Gastrocnemius medialis (tissue), 4 donors: Measurements from ENCODE around the gene TEN1.

Source experiments
- POLR2A ChIP-seq, 2 donors: fragments of 450-650 bp; IDR thresholded peaks; one replicate each; pipeline ENCODE4 v1.6.1; 2017; ENCODE audit warnings: antibody characterized with exemption in 2 of 2, mild to moderate bottlenecking in 2 of 2, moderate library complexity in 2 of 2
- TF ChIP-seq, protein P1 (sequence below), 5 experiments: fragments of 450-650 bp in 3 of 5; fragments of 200-600 bp in 2 of 5; sonication (generic) in 2 of 5; IDR thresholded peaks in 4 of 5; conservative IDR thresholded peaks in 1 of 5; 1 replicate in 4 of 5; 2 replicates in 1 of 5; pipeline ENCODE4 v1.5.1; 2016 to 2019; ENCODE audit warnings: antibody characterized with exemption in 5 of 5, mild to moderate bottlenecking in 3 of 5, moderate library complexity in 3 of 5

DNA sequence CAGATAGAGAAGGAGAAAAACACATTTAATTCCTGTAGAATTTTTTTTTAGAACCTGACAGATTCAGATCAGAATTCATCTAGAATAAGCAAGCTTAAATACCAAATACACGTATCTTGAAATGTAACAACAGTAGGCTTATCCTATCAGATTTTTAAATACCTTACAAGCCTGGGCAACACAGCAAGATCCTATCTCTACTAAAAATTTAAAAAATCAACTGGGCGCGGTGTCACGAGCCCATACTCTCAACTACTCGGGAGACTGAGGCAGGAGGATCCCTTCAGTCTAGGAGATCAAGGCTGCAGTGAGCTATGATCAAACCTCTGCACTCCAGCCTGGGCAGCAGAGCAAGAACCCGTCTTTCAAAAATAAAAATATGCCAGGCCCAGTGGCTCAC lies 13.6 kb upstream of the TEN1 start:
- no peak for TF ChIP-seq POLR2A (IDR thresholded peaks at IDR 0.05)
- TF ChIP-seq, protein P1, sequence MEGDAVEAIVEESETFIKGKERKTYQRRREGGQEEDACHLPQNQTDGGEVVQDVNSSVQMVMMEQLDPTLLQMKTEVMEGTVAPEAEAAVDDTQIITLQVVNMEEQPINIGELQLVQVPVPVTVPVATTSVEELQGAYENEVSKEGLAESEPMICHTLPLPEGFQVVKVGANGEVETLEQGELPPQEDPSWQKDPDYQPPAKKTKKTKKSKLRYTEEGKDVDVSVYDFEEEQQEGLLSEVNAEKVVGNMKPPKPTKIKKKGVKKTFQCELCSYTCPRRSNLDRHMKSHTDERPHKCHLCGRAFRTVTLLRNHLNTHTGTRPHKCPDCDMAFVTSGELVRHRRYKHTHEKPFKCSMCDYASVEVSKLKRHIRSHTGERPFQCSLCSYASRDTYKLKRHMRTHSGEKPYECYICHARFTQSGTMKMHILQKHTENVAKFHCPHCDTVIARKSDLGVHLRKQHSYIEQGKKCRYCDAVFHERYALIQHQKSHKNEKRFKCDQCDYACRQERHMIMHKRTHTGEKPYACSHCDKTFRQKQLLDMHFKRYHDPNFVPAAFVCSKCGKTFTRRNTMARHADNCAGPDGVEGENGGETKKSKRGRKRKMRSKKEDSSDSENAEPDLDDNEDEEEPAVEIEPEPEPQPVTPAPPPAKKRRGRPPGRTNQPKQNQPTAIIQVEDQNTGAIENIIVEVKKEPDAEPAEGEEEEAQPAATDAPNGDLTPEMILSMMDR (IDR thresholded peaks at IDR 0.05 in 4 of 5, conservative IDR thresholded peaks at IDR 0.05 in 1 of 5) = no peak
